Central memory CD4-positive, alpha-beta T cell (primary cell): ENCODE data around the gene UVSSA.

Source experiments
- DNase-seq: peaks from one replicate; pipeline ENCODE4 v3.0.0; 2022

UVSSA gene

GRCh38 chr4:1398681-1399507, 51.9 kb downstream of the UVSSA start:
- no peak for DNase-seq

GRCh38 chr4:1399508-1400190, 52.6 kb downstream of the UVSSA start:
- no peak for DNase-seq

GRCh38 chr4:1400191-1400805, 53.3 kb downstream of the UVSSA start:
- no peak for DNase-seq

GRCh38 chr4:1400831-1401408, 53.9 kb downstream of the UVSSA start:
- DNase-seq: no peak

- DNase-seq: no peak
These were observed 54.5 kb downstream of the UVSSA start for GRCh38 chr4:1401409-1402020.

GRCh38 chr4:1402021-1402515, 55.1 kb downstream of the UVSSA start:
- no peak for DNase-seq

- DNase-seq: no peak
These were observed 55.6 kb downstream of the UVSSA start for GRCh38 chr4:1402516-1403091.

GRCh38 chr4:1403177-1403583, 56.2 kb downstream of the UVSSA start:
- no peak for DNase-seq

- DNase-seq: no peak
These were observed 56.9 kb downstream of the UVSSA start for GRCh38 chr4:1403591-1404572.

GRCh38 chr4:1404573-1405253, 57.7 kb downstream of the UVSSA start:
- DNase-seq: no peak

GRCh38 chr4:1405254-1405635, 58.2 kb downstream of the UVSSA start:
- DNase-seq: no peak

- DNase-seq: no peak
These were observed 58.8 kb downstream of the UVSSA start for GRCh38 chr4:1405636-1406393.

- DNase-seq: no peak
These were observed 59.5 kb downstream of the UVSSA start, which contains the start of gene NKX1-1 for GRCh38 chr4:1406394-1406980. Gene NKX1-1 (minus strand): TSS chr4:1406442. CDS start chr4:1406442, 0 bp downstream.

GRCh38 chr4:1406981-1407656, 60.1 kb downstream of the UVSSA start:
- DNase-seq: no peak

GRCh38 chr4:1407657-1408333, 60.8 kb downstream of the UVSSA start:
- no peak for DNase-seq

GRCh38 chr4:1408418-1408817, 61.4 kb downstream of the UVSSA start:
- DNase-seq: no peak

GRCh38 chr4:1409079-1409478, 62.1 kb downstream of the UVSSA start:
- DNase-seq: no peak
